Activated effector memory CD4-positive, alpha-beta T cell treated with anti-CD3 and anti-CD28 coated beads, Interleukin-2, amount 50 U/mL, for 16 hours (primary cell): ENCODE results near the gene EID2B.

Experiments used
- DNase-seq: peaks from one replicate; pipeline ENCODE4 v3.0.0-alpha.2; 2020

EID2B gene

DNA sequence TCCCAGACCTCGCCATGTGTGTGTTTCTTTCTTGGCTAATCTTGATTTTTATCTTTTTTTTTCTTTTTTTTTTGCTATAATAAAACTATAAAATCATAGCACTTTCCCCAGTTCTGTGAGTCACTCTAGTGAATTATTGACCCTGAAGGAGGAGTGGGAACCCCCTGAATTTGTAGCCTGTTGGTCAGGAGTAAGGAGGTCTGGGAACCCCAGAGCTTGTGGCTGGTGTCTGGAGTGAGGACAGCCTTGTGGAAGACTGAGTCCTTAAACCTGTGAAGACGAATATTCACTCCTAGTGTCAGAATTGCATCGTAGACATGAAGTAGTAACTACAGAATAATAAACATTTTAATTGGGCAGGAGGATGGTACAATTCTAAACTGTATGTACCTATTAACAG is 7.4 kb downstream of the EID2B start:
- peak; percentile 10 for DNase-seq

DNA sequence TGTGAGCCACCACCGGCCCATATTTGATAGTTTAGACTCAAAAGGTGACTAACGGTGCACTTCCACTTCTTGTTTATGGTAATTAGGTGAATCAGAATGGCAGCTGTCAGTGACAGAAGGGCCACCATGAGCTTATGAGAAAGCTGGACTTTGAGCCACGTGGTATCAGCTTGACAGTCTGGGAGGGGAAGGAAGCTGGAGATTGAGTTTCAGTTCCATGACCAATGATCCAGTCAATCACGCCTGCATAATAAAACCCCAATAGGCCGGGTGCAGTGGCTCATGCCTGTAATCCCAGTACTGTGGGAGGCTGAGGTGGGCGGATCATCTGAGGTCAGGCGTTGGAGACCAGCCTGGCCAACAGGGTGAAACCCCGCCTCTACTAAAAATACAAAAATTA is 8.2 kb downstream of the EID2B start:
- peak; percentile 21 for DNase-seq

DNA sequence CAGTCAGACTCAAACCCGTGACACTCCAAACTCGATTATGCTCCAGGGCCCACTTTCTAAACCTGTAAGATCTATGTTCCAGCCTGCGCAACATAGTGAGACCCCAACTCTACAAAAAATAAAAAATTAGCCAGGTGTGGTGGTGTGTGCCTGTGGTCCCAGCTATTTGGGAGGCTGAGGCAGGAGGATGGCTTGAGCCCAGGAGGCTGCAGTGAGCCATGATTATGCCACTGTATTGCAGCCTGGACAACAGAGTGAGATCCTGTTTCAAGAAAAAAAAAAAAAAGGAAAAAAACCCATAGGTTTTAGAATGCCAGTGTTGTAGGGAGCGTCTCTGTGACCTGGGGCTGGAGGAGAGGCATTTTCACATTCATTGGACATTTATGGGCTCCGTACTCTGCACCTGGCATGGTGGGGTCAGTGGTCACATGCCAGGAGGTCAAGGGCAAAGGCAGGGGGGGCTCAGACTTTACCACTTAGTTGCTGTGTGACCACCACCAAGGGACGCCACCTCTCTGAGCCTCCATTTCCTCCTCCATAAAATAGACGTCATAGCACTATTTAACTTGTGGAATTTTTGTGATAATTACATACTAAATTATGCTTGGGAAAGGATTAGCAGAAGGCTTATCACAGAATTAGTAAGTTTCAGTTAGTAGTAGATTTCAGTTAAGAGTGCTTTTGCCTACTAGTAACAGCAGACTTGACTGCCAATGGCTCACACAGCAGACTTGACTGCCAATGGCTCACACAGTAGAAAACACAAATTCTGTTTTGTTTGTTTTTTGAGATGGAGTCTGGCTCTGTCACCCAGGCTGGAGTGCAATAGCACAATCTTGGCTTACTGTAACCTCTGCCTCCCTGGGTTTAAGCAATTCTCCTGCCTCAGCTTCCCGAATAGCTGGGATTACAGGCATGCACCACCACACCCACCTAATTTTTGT is 11.8 kb downstream of the EID2B start:
- peak; percentile 38 for DNase-seq

DNA sequence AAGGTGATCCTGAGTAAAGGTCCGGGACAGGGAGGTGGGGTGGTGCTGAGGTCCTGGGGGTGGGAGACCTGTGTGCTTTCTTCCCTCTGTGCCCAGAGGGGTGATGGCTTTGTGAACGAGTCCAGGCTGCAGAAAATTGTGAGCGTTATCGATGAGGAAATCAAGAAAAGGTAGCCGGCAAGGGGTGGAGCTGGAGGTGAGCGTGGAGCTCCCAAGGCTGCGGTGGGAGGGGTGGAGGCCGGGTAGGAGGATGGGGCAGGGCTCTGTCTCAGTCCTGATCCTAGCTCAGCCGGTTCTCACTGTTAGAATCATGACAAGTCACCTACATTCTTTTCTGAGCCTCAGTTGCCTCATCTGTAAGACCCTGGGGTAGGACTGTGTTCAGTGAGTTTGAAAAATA is 13.7 kb downstream of the EID2B start:
- DNase-seq = no peak

DNA sequence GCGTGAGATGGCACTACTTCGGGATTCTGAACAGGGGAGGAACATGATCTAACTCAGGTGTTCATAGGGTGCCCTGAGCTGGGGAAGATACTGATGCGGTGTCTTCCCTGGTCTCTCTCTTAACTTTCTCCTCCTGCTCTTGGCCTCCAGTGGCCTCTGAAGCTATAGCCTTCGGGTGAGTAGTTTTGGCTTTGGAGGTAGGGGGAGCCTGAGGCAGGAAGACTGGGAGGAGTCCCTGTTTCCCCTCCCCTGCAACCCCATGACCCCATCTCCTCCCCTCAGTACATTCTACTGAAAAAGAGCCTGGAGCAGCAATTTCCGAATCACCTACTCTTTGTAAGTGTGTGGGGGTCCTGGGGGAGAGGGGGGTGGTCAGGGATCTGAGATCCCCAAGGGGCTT is 14.2 kb downstream of the EID2B start:
- no peak for DNase-seq

DNA sequence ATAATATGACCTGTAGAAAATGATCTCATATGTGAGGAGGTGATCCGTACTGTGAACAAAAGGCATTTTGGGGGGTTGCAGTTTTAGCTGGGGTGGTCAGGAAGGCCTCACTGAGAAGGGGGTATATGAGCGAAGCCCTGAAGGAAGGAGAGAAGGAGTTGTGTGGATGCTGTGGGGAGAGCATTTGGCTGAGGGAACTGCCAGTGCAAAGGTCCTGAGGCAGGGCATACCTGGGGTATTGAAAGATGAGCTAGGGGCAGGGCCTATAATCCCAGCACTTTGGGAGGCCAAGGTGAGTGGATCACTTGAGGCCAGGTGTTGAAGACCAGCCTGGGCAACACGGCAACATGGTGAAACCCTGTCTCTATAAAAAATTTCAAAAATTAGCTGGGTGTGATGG is 15.2 kb downstream of the EID2B start:
- no peak for DNase-seq

DNA sequence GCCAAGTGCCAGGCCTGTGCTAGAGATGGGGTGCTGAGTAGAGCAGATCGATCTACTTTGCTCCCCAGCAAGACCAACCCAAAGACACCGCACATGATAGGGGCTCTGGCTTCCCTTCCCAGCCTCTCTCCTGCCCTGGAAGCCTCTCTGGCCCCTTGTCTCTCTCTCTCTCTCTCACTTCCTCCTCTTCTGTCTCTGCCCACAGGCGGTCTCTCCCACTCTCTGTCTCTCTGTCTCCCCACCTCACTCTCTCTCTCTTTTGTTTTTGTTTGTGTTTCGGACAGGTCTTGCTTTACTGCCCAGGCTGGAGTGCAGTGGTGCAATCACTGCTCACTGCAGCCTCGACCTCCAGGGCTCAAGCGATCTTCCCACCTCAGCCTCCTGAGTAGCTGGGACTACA is 16.4 kb downstream of the EID2B start:
- no peak for DNase-seq

DNA sequence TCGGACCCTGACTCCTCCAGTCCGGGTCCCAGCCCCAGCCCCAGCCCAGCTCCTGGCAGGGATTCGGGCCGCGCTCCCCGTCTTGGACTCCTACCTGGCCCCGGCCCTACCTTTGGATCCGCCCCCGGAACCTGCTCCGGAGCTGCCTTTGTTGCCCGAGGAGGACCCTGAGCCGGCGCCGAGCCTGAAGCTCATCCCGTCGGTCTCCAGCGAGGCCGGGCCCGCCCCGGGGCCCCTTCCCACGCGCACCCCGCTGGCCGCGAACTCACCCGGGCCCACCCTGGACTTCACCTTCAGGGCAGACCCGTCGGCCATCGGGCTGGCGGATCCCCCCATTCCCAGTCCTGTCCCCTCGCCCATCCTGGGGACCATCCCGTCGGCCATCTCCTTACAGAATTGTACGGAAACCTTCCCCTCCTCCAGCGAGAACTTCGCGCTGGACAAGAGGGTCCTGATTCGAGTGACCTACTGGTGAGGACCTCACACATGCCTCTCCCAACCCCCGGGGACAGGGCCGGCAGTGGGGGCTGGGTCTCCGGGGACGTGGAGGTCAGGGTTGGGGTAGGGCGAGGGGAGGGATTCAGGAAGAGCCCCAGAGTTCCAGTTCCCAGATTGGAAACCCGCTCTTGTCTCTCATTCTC is 17.0 kb downstream of the EID2B start:
- DNase-seq = no peak

DNA sequence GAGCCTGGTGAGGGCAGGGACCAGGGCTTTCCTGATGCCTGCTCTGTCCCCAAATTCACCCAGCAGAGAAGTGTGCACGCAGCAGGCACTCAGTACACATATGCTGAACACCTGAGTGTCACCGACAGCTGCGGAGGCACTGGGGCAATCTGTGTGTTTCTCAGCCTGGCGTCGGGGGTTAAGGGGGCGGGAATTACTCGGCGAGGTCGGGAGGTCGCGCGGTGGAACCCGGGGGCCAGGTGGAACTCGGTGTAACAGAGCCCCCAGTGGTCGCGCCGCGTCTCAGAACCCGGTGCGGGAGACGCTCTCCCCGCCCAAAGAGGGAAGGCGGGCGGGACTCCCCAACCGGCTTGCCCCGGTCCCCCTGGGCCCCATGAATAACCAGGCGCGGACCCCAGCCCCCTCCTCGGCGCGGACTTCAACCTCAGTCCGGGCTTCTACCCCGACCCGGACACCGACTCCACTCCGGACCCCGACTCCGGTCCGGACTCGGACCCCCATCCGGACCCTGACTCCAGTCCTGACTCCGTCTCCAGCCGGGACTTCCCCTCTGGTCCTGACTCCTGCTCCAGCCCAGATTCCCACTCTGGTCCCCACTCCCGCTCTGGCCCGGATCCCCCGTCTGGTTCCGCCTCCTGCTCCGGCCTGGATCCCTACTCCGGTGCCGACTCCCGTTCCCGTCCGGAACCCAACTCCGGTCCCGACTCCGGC is 17.7 kb downstream of the EID2B start, which contains the start of gene SELENOV:
SELENOV (plus strand) TSS at position 300 of the 711 bp plus-strand sequence; CDS start at position 374, 74 bp downstream.
- no peak for DNase-seq

DNA sequence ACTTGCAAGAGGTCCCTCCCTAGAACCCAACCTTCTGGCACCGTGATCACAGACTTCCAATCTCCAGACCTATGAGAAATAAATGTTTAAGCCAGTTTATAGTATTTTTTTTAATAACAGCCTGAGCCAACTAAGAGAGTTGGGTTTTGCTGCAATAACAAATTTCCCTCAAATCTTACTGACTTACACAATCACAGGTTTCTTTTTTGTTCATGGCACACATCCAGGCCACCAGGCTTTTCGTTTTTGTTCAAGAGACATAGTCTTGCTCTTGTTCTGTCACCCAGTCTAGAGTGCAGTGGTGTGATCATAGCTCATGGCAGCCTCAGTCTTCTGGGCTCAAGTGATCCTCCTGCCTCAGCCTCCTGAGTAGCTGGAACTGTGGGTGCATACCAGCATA is 19.7 kb downstream of the EID2B start:
- no peak for DNase-seq

DNA sequence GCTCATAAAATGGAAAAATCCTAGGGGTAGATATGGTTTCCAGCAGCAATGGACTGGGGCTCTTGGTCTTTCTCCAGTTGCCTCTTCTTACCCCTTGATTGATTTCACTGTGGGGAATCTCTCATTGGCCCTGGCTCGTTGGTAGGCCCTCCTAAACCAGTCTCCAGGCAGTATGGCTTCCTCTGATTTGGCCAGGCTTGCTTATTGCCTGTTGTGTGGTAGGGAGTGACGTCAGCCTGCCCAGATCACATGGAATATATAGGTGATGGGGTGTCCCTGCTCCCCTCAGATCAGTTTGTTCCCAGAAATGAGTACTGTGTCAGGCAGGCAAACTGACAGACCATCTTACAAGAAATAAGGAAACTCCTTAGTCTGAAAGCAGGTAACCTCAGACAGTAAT is 23.4 kb downstream of the EID2B start:
- no peak for DNase-seq

DNA sequence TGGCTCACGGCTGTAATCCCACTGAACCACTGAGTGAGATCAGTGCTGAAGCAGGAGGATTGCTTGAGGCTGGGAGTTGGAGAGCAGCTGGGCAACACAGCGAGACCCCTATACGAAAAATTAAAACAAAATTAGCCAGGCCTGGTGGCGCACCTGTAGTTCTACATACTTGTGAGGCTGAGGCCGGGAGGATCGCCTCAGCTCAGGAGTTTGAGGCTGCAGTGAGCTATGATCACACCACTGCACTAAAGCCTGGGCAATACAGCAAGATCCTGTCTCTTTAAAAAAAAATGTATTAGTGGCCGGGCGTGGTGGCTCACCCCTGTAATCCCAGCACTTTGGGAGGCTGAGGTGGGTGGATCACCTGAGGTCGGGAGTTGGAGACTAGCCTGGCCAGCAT is 24.0 kb downstream of the EID2B start:
- DNase-seq = no peak

DNA sequence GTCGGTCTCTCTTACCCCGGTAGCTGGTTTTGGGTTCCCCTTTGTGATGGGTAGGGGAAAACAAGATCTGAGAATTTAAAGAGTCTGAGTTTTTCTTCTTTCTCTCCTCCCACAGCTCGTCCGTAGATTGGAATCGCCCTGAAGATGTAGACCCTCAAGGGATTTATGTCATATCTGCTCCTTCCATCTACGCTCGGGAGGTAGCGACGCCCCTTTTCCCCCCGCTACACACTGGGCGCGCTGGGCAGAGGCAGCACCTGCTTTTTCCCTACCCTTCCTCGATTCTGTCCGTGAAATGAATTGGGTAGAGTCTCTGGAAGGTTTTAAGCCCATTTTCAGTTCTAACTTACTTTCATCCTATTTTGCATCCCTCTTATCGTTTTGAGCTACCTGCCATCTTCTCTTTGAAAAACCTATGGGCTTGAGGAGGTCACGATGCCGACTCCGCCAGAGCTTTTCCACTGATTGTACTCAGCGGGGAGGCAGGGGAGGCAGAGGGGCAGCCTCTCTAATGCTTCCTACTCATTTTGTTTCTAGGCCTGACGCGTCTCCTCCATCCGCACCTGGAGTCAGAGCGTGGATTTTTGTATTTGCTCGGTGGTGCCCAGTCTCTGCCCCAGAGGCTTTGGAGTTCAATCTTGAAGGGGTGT is 24.8 kb downstream of the EID2B start:
- no peak for DNase-seq

DNA sequence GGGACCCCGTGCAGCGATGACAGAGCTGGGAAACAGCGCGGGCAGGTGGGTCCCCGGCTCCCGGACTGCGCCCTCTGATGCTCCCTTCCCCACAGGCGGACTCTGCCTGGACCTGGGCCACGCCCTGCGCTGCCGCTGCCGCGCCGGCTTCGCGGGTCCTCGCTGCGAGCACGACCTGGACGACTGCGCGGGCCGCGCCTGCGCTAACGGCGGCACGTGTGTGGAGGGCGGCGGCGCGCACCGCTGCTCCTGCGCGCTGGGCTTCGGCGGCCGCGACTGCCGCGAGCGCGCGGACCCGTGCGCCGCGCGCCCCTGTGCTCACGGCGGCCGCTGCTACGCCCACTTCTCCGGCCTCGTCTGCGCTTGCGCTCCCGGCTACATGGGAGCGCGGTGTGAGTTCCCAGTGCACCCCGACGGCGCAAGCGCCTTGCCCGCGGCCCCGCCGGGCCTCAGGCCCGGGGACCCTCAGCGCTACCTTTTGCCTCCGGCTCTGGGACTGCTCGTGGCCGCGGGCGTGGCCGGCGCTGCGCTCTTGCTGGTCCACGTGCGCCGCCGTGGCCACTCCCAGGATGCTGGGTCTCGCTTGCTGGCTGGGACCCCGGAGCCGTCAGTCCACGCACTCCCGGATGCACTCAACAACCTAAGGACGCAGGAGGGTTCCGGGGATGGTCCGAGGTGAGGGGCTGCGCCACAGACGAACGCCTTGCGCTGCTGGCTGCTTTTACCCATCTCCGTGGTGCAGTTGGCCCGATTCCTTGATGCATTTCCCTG is 25.5 kb downstream of the EID2B start:
- peak; percentile 82 for DNase-seq

DNA sequence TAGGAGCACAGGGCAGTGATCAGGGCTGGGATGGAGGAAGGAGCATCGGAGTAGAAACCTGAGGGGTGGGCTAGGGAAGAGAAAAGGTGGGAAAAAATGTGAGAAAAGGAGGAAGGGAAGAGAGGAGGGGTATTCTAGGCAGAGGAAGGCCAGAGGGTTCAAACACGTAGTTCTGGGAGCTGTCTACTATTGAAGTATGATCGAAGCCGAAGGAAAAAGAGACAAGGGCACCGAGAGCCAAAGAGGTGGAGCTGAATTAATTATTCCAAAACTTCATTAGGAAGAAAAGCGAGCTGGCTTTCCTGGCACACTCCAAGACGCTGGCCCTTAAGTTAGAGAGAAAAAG is 26.1 kb downstream of the EID2B start:
- DNase-seq = no peak

DNA sequence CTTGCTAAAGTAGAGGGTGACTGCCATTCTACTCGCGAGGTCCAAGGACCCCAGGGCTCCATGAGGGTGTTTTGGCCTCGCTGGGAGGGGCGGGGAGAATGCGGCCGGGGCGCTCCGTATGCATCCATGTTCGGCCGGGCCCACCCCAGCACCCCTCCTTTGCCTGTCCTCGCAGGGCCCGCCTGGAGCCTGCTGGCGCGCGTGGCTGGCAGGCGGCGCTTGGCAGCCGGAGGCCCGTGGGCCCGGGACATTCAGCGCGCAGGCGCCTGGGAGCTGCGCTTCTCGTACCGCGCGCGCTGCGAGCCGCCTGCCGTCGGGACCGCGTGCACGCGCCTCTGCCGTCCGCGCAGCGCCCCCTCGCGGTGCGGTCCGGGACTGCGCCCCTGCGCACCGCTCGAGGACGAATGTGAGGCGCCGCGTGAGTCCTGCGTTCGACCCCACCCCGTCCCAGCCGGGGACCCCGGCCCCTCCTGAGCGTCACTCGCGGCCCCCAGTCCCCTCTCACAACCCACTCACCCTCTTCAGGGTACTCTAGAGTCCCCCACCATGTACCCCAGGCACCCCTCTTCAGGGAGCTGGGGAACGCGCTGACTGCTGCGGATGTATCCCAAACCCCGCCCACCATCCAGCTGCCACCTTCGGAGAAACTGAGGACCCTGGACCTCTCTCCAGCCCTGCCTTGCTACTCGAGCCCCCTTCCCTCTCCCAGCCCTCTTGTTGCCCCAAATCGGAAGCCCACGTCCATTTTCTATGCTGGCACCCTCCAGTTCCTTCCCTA is 29.8 kb downstream of the EID2B start:
- peak; percentile 93 for DNase-seq

DNA sequence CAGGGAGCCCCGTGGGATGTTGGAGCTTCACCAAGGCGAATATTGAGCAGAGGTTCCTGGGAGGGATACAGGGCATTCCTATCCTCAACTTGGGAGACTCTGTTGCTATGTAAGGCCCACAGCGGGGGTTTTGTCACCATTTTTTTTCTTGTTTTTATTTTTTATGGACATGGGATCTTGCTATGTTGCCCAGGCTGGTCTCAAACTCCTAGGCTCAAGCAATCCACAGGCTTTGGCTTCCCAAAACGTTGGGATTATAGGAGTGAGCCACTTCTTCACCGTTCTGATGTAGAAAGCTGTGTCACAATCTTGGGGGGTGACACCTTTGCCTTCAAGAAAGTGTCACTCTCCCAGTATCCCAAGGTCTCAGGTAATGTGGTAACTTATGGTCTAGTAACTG is 31.3 kb downstream of the EID2B start:
- DNase-seq = no peak

DNA sequence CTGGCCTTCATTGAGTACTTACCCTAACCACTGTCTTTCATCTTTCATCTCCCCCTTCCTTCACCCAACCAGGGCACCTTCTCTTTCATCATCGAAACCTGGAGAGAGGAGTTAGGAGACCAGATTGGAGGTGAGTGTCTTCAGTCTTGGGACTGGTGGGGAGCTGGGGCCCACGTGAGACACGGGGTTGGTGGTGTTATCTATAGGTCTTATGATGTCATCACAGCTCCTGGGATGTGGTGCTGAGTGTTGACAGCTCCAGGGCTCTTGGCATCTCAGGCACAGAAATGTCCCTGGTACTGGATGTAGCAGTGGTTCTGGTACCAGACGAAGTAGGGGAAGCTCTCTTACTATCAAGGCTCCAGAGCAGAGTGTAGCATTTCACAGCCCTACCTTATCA is 32.1 kb downstream of the EID2B start:
- no peak for DNase-seq

DNA sequence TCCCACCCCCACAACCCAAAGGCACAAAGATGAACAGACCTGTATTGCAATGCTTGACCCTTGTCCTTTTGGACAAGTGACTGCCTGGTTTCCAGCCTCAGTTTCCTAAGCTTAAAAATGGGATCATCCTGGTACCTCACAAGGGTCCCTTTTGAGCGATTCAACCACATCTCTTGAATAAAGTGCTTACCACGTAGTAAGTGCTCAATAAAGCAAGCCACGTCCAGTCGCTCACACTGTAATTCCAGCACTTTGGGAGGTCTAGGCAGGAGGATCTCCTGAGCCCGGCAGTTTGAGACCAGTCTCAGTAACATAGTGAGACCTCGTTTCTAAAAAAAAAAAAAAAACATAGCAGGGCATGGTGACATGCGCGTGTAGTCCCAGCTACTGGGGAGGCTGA is 32.7 kb downstream of the EID2B start:
- DNase-seq = no peak

DNA sequence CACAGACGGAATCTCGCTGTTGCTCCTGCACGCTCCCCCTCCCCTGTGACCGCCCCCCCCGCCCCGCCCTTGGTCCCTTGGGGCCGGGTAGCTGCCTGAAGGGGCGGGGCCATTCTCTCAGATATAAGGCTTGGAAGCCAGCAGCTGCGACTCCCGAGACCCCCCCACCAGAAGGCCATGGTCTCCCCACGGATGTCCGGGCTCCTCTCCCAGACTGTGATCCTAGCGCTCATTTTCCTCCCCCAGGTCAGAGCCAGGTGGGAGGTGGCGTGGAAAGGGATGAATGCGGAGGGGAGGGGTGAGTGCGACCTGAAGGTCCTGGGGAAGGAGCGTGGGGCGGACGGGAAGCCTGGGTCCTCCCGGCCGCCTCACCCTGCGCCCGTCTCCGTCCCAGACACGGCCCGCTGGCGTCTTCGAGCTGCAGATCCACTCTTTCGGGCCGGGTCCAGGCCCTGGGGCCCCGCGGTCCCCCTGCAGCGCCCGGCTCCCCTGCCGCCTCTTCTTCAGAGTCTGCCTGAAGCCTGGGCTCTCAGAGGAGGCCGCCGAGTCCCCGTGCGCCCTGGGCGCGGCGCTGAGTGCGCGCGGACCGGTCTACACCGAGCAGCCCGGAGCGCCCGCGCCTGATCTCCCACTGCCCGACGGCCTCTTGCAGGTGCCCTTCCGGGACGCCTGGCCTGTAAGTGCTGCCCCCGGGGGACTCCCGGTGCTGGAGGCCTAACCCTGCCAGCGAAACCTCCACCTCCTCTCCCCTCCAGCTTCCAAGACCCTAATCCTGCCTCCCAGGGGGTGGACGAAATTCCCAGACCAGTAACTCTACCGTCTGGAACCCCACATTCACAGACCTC is 33.6 kb downstream of the EID2B start, which contains the start of gene DLL3:
DLL3 (plus strand) TSS at position 150 of the 845 bp plus-strand sequence; CDS start at position 178, 28 bp downstream.
- DNase-seq = no peak
